T-helper 1 cell treated with Interleukin-12 subunit alpha and Interleukin-12 subunit beta and Interleukin-4 antibody, amounts not matched to agents 30 μg/mL and 1 μg/mL, for 36 hours (primary cell): ENCODE measurements around the gene TMEFF1.
"Not testable (repeated sequence)": the region's sequence is repeated elsewhere in the genome, so short reads cannot be mapped to it uniquely, and the experiment has no call there.

Experiments used
- H3K27ac Mint-ChIP-seq: one replicate; pipeline ENCODE4 v1.8.0; 2021; ENCODE audit warnings: mild to moderate bottlenecking, mixed read lengths
- H3K27me3 Mint-ChIP-seq: one replicate; pipeline ENCODE4 v1.8.0; 2021; ENCODE audit warnings: low read depth, mixed read lengths
- H3K36me3 Mint-ChIP-seq: one replicate; pipeline ENCODE4 v1.8.0; 2021; ENCODE audit warnings: low read depth, mixed read lengths
- H3K4me1 Mint-ChIP-seq: one replicate; pipeline ENCODE4 v1.8.0; 2021; ENCODE audit warnings: low read depth, mixed read lengths
- H3K4me3 Mint-ChIP-seq: one replicate; pipeline ENCODE4 v1.8.0; 2021; ENCODE audit warnings: mild to moderate bottlenecking, moderate library complexity, mixed read lengths
- H3K9me3 Mint-ChIP-seq: one replicate; pipeline ENCODE4 v1.8.0; 2021; ENCODE audit warnings: mixed read lengths

The TMEFF1 gene

DNA sequence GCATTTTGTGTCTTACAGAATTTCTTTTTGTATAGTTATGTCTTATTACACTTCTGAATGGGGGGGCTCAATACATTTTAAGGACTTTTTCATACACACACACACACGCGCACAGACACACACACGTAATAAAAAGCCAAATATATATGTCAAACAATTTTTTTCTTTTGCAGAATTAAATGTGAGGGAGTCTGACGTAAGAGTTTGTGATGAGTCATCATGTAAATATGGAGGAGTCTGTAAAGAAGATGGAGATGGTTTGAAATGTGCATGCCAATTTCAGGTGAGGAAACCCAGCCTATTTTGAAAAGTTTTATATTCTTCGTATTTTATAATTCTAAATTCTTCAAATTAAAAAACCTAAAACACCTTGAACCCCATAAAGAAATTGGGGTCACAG is 25.6 kb downstream of the TMEFF1 start:
- Mint-ChIP-seq H3K4me1 (no peaks in the 10 kb centered on the region), H3K36me3 (no peaks in the 10 kb centered on the region), H3K9me3 (no peaks in the 10 kb centered on the region), H3K27me3 (peaks cover 12% of the 10 kb centered on the region), H3K4me3 (no peak overlapping the region), H3K27ac (no peak overlapping the region)

DNA sequence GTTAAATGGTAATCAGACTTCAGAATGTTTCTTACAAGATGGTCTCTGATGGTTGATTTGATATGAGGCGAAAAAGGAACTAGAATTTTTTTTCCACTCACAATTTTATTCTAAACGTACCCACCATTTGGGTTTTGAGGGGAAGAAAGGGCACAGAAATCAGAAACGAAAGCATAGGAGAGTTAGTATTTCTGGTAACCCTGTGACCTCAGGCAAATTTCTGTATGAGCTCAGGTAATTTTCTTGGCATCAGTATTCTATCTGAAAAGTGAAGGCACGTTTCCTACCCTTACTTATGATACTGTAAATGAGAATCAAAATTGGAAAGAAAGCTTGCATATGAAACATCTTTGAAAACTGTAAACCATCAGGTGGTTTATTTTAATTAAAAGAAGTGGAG is 26.5 kb downstream of the TMEFF1 start:
- Mint-ChIP-seq H3K27me3 (peaks cover 12% of the 10 kb centered on the region), H3K4me1 (no peaks in the 10 kb centered on the region)

DNA sequence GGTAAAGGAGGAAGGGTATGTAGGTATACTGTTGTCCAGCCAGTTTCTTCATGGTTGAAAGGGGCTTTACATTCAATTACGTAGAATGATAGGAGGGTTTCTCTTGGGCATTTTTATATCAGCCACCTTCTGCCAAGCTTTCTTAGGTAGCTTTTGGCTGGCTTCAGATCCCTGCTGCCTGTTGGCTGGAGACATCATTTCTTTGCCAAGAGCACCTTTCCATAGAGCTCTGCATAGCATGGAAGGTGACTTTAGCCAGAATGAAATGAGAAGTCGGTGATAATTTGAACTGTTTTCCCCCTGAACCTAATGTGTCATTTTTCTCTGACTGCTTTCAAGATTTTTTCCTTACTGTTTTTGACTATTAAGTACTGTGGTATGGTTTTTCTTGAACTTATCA is 26.9 kb downstream of the TMEFF1 start:
- H3K9me3 Mint-ChIP-seq, result no peaks in the 10 kb centered on the region
- H3K27ac Mint-ChIP-seq, result no peak overlapping the region
- H3K4me1 Mint-ChIP-seq, result no peaks in the 10 kb centered on the region
- peaks cover 12% of the 10 kb centered on the region for H3K27me3 Mint-ChIP-seq
- no peak overlapping the region for H3K4me3 Mint-ChIP-seq
- no peaks in the 10 kb centered on the region for H3K36me3 Mint-ChIP-seq

More for the DNA sequence above, 26.5 kb downstream of the TMEFF1 start:
- Mint-ChIP-seq H3K4me3 (no peak overlapping the region), H3K27ac (no peak overlapping the region), H3K36me3 (no peaks in the 10 kb centered on the region), H3K9me3 (no peaks in the 10 kb centered on the region)

DNA sequence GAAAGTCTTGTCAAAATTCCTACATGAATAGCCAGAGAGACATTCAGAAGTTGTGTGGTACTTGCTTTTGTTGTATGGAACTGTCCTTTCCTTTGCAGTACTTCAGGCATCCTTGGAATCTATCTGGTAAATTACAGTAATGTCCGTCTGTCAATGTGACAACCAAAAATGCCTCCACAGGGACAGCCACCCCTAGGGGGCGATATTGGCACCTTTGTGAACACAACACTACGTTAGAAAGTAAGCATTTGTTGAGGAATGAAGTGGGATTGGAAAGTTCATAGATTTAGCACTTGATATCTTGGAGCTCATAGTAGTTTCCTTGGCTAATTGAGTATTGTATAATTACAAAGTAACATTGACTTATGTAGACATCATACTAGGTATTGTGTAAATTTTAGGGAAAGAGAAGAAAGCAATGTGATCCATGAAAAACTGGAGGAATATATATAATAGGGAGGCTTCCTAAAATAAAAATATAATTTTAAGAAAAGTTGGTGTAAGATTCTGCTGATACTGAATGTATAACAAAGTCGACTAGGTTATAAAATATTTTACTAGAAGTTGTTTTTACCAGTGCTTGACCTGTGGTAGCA is 32.7 kb downstream of the TMEFF1 start:
- Mint-ChIP-seq H3K9me3 (no peaks in the 10 kb centered on the region), H3K4me3 (no peak overlapping the region), H3K36me3 (no peaks in the 10 kb centered on the region), H3K27ac (no peak overlapping the region), H3K4me1 (no peaks in the 10 kb centered on the region), H3K27me3 (peaks cover 3% of the 10 kb centered on the region)

DNA sequence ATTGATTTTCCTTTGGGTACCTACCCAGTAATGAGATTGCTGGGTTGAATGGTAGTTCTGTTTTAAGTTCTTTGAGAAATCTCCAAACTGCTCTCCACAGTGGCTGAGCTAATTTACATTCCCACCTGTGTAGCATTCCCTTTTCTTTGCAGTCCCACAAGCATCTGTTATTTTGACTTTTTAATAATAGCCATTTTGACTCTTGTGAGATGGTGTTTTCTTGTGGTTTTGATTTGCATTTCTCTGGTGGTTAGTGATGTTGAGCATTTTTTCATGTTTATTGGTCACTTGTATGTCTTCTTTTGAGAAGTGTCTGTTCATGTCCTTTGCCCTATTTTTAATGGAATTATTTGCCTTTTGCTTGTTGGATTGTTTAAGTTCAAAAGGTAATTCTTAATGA is 34.4 kb downstream of the TMEFF1 start:
- H3K4me3 Mint-ChIP-seq, H3K27ac Mint-ChIP-seq, H3K9me3 Mint-ChIP-seq, H3K27me3 Mint-ChIP-seq, H3K4me1 Mint-ChIP-seq, H3K36me3 Mint-ChIP-seq: not testable (repeated sequence)

DNA sequence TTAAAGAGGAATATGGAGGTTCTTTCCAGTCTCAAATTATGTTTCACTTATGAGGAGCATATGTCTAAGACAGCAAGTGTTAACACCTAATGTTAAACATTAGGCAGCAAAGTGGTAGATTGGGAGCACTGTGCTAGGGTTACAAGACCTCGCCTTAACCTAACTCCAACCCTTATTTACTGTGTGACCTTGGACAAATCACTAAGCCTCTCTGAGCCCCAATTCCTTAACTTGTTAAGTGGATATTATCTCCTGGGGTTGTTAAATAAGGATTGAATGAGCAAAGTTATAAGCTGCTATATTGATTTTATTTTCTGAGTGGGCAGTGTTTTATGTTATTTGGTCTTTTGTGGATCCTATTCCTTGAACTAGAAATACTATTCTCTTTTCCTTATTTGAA is 38.3 kb downstream of the TMEFF1 start:
- H3K27me3 Mint-ChIP-seq, result peaks cover 3% of the 10 kb centered on the region
- no peaks in the 10 kb centered on the region for H3K4me1 Mint-ChIP-seq
- no peak overlapping the region for H3K27ac Mint-ChIP-seq
- no peaks in the 10 kb centered on the region for H3K9me3 Mint-ChIP-seq
- no peaks in the 10 kb centered on the region for H3K36me3 Mint-ChIP-seq
- no peak overlapping the region for H3K4me3 Mint-ChIP-seq

DNA sequence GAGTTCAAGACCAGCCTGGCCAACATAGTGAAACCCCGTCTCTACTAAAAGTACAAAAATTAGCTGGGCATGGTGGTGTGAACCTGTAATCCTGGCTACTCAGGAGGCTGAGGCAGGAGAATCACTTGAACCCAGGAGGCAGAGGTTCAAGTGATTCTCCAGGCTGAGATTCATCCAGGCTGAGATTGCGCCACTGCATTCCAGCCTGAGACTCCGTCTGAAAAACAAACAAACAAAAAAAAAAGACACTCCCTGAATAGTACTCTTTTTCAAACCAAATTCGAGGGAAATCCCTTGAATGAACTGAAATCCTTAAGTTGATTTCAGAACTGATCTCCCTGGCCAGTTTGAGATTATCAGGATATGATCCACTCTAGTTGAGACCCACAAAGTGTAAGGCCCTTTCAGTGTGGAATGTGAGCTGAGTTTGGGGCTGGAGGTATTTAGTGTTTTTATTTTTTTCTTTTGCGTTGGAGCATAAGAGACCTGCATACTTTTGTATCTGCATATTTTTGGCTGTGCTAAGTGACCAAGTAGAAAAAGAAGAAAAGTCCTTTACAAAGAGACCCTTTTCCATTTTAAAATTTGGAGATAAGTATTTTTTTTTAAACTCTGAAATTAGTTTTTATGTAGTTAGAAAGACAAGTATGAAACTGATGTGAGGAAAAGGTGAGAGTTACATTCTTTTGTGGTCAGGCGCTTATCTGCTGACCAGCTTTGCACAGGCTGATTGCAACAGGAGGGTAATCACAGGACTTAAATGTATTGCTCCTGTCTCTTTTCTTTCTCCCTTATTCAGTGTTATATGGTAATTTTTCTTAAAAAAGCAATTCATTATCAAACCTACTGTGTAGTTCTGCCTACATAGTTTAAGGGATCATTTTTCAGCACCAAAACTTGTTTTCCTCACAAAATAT is 42.9 kb downstream of the TMEFF1 start:
- no peaks in the 10 kb centered on the region for H3K9me3 Mint-ChIP-seq
- H3K27ac Mint-ChIP-seq, result no peak overlapping the region
- peaks cover 3% of the 10 kb centered on the region for H3K27me3 Mint-ChIP-seq
- H3K4me3 Mint-ChIP-seq, result no peak overlapping the region
- H3K4me1 Mint-ChIP-seq, result no peaks in the 10 kb centered on the region
- H3K36me3 Mint-ChIP-seq, result no peaks in the 10 kb centered on the region

DNA sequence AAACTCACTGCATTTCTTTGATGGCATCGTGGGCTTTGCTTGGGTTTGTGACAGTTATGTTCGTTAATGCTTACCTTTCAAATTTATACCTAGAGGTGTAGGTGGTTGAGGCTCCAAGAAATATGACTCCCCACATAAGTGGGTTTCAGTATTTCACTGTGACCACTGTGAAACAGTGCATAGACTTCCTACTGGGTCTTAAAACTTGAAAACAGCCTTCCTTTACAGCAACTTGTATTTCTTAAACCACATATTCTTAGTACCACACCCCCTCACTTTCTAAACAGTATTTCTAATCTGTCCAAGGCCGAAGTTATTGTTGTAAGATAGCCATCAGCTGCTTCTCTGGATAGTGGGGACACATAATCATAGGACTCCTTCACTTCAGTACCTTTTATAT is 48.3 kb downstream of the TMEFF1 start:
- Mint-ChIP-seq H3K27ac (no peak overlapping the region), H3K36me3 (no peaks in the 10 kb centered on the region), H3K4me3 (no peak overlapping the region), H3K4me1 (no peaks in the 10 kb centered on the region), H3K27me3 (peaks cover 3% of the 10 kb centered on the region), H3K9me3 (no peaks in the 10 kb centered on the region)

DNA sequence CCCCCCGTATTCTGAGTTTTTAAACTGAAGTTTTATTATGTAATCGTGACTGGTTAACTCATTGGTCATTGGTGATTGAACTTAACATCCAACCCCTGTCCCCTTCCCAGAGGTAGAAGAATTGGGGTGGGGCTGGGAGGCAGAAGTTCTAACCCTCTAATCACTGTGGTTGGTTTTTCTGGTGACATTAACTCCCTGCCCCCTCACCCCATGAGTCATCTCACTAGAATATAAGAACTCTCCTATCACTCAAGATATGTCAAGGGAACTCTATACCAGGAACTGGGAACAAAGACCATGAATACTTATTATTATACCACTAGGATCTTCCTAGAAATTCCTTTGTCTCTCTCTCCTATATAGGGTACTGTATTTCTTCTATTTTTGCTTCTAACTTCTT is 52.6 kb downstream of the TMEFF1 start:
- Mint-ChIP-seq H3K4me3 (no peak overlapping the region), H3K27ac (no peak overlapping the region), H3K27me3 (no peaks in the 10 kb centered on the region), H3K9me3 (no peaks in the 10 kb centered on the region), H3K4me1 (no peaks in the 10 kb centered on the region), H3K36me3 (no peaks in the 10 kb centered on the region)

DNA sequence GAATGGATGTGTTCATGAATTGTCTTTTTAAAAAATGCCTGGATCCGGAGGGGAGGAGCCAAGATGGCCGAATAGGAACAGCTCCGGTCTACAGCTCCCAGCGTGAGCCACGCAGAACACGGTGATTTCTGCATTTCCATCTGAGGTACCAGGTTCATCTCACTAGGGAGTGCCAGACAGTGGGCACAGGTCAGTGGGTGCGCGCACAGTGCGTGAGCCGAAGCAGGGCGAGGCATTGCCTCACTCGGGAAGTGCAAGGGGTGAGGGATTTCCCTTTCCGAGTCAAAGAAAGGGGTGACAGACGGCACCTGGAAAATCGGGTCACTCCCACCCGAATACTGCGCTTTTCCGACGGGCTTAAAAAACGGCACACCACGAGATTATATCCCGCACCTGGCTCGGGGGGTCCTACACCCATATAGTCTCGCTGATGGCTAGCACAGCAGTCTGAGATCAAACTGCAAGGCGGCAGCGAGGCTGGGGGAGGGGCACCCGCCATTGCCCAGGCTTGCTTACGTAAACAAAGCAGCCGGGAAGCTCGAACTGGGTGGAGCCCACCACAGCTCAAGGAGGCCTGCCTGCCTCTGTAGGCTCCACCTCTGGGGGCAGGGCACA is 54.3 kb downstream of the TMEFF1 start:
- not testable (repeated sequence) for H3K9me3 Mint-ChIP-seq, H3K27me3 Mint-ChIP-seq, H3K4me3 Mint-ChIP-seq, H3K36me3 Mint-ChIP-seq, H3K27ac Mint-ChIP-seq, H3K4me1 Mint-ChIP-seq

DNA sequence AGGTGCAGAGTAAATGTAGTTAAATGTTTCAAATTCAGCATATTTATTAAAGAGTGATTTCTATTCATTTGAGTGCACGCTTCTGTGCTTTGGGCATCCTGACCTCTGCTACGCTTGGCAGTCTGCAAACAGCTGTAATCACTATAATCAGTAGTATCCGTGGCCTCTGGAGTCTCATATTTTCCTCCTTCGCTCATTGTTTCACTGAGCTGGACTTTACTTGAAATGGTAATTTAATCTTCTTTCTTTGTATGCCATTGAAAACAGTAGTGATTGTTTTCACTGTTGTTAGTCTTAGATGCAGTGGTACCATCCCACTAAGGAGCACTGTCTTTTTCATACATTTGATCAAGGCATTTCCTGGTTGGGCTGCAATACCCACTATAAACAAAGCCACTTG is 61.5 kb downstream of the TMEFF1 start:
- no peak overlapping the region for H3K27ac Mint-ChIP-seq
- no peaks in the 10 kb centered on the region for H3K9me3 Mint-ChIP-seq
- H3K27me3 Mint-ChIP-seq, result no peaks in the 10 kb centered on the region
- H3K4me3 Mint-ChIP-seq, result no peak overlapping the region
- H3K4me1 Mint-ChIP-seq, result no peaks in the 10 kb centered on the region
- no peaks in the 10 kb centered on the region for H3K36me3 Mint-ChIP-seq

DNA sequence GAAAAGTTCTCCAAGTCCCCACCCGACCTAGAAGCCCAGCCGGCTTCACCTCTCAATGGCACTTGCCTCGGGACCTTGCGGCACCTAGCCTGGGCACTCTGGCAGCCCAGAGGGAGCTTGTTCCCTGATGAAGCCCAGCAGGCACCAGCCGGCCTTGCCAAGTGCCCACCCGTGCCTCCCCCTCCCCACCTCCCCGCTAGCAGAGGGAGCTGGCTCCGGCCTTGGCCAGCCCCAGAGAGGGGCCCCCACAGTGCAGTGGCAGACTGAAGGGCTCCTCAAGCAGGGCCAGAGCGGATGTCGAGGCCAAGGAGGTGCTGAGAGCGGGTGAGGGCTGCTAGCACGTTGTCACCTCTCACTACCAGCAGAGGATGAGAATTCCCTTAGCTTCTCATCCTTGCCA is 67.4 kb downstream of the TMEFF1 start:
- Mint-ChIP-seq H3K27me3 (no peaks in the 10 kb centered on the region), H3K27ac (no peak overlapping the region), H3K36me3 (no peaks in the 10 kb centered on the region), H3K9me3 (peaks cover 7% of the 10 kb centered on the region), H3K4me1 (no peaks in the 10 kb centered on the region), H3K4me3 (no peak overlapping the region)

DNA sequence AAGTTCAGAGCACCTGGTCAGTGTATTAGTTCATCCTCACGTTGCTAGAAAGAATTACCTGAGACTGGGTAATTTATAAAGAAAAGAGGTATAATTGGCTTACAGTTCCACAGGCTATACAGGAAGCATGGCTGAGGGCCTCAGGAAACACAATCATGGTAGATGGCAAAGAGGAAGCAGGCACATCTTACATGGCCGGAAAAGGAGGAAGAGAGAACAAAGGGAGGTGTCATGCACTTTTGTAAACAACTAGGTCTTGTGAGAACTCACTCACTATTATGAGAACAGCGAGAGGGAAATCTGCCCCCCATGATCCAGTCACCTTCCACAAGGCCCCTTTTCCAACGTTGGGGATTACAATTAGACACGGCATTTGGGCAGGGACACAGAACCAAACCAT is 76.1 kb downstream of the TMEFF1 start:
- Mint-ChIP-seq H3K4me1 (no peaks in the 10 kb centered on the region), H3K4me3 (no peak overlapping the region), H3K27me3 (no peaks in the 10 kb centered on the region), H3K9me3 (peaks cover 12% of the 10 kb centered on the region), H3K36me3 (no peaks in the 10 kb centered on the region), H3K27ac (no peak overlapping the region)

DNA sequence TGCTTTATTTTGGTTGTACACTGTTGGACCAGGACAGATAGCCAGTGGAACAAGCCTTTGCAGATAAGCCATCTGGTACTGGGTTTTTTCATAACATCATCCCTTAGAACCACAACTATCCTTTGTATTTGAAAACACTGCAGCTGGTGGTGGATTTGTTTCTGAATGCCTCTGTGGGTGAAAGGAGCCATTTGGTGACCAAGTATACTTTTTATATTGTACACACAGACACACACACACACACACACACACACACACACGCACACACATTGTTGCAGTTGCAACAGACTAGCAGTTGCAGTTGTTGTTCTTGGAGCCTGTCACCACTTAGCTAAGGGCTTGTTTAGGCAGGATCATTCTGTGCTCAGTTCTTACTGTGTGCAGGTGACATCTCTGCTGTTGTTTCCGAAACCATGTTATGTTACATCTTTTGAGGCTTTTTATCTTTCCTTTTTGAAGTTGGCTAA is 82.0 kb downstream of the TMEFF1 start:
- Mint-ChIP-seq H3K27ac (no peak overlapping the region), H3K4me3 (no peak overlapping the region), H3K27me3 (no peaks in the 10 kb centered on the region), H3K9me3 (no peaks in the 10 kb centered on the region), H3K4me1 (no peaks in the 10 kb centered on the region), H3K36me3 (no peaks in the 10 kb centered on the region)

DNA sequence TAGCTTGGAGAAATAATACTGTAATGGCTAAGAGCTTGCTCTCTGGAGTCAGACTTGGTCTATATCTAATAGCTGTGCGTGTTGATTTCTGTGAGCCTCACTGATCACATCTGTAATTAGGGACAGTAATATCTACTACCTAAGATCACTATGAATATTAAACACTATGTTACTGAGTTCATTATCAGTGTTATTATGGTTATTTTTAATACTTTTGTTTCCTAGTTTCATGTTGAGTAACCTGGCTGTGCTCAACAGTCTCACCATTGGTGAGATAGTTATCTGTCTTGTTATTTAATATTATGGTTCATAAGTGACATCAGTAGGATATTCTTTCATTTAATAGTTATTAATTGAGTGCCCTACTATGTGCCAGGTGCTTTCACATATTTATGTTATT is 82.5 kb downstream of the TMEFF1 start:
- Mint-ChIP-seq H3K4me1 (no peaks in the 10 kb centered on the region), H3K4me3 (no peak overlapping the region), H3K27me3 (no peaks in the 10 kb centered on the region), H3K9me3 (no peaks in the 10 kb centered on the region), H3K36me3 (no peaks in the 10 kb centered on the region), H3K27ac (no peak overlapping the region)
